Chondrocyte (in vitro differentiated cells): Measurements from ENCODE around the gene FBXL14. TPM values are rescaled to one million over a fixed set of nuclear protein-coding genes. Genes with fewer than 3 reads are reported as not detected.

Source experiments
- DNase-seq: peaks from one replicate; pipeline ENCODE4 v3.0.0; 2021; ENCODE audit warnings: mixed read lengths, low spot score
- H3K27ac Mint-ChIP-seq: one replicate; pipeline ENCODE4 v1.8.0; 2021; ENCODE audit warnings: mild to moderate bottlenecking, moderate library complexity, mixed read lengths; ENCODE audit not compliant: unreplicated experiment
- H3K27me3 Mint-ChIP-seq: 2 replicates; pipeline ENCODE4 v1.8.0; 2021; ENCODE audit warnings: low read depth, mixed read lengths
- H3K36me3 Mint-ChIP-seq: 2 replicates; pipeline ENCODE4 v1.8.0; 2021; ENCODE audit warnings: low read depth, mixed read lengths
- H3K4me1 Mint-ChIP-seq: 2 replicates; pipeline ENCODE4 v1.8.0; 2021; ENCODE audit warnings: low read depth, mild to moderate bottlenecking, mixed read lengths
- H3K4me3 Mint-ChIP-seq: one replicate; pipeline ENCODE4 v1.8.0; 2021; ENCODE audit warnings: mild to moderate bottlenecking, moderate library complexity, mixed read lengths; ENCODE audit not compliant: unreplicated experiment
- H3K9me3 Mint-ChIP-seq: 2 replicates; pipeline ENCODE4 v1.8.0; 2021; ENCODE audit warnings: low read depth, mixed read lengths
- CTCF ChIP-seq: fragments of 200-600 bp; sonication (generic); IDR thresholded peaks from 2 replicates; pipeline ENCODE4 v1.5.0; 2021; ENCODE audit warnings: antibody characterized with exemption, mild to moderate bottlenecking, moderate library complexity
- total RNA-seq: library from RNA; stranded (reverse); gene quantifications from 3 replicates; pipeline ENCODE4 v1.2.1, GENCODE V29; 2021

Gene FBXL14
- total RNA-seq, 1 donor from 2014 or later: 6.3 TPM

GRCh38 chr12:1531654-1532374 is 62.6 kb downstream of the FBXL14 start:
- no peaks in the 10 kb centered on the region for H3K36me3 Mint-ChIP-seq
- H3K9me3 Mint-ChIP-seq: no peaks in the 10 kb centered on the region
- H3K4me1 Mint-ChIP-seq: peaks cover 78% of the 10 kb centered on the region
- H3K4me3 Mint-ChIP-seq: peak overlapping the region; percentile 80
- TF ChIP-seq CTCF: no peak
- DNase-seq: no peak
- H3K27me3 Mint-ChIP-seq: no peaks in the 10 kb centered on the region
- H3K27ac Mint-ChIP-seq: peak overlapping the region; percentile 74

- H3K27ac Mint-ChIP-seq: peak overlapping the region; percentile 63
- peak overlapping the region; percentile 80 for H3K4me3 Mint-ChIP-seq
- no peaks in the 10 kb centered on the region for H3K9me3 Mint-ChIP-seq
- no peaks in the 10 kb centered on the region for H3K36me3 Mint-ChIP-seq
- peak; percentile 2 for TF ChIP-seq CTCF
- peaks cover 79% of the 10 kb centered on the region for H3K4me1 Mint-ChIP-seq
- DNase-seq: no peak
- H3K27me3 Mint-ChIP-seq: no peaks in the 10 kb centered on the region
Observed at GRCh38 chr12:1531153-1531653, 63.2 kb downstream of the FBXL14 start.

- H3K9me3 Mint-ChIP-seq: no peaks in the 10 kb centered on the region
- no peak for DNase-seq
- peaks cover 74% of the 10 kb centered on the region for H3K4me1 Mint-ChIP-seq
- H3K27me3 Mint-ChIP-seq: no peaks in the 10 kb centered on the region
- H3K4me3 Mint-ChIP-seq: no peak overlapping the region
- no peak for TF ChIP-seq CTCF
- no peaks in the 10 kb centered on the region for H3K36me3 Mint-ChIP-seq
- no peak overlapping the region for H3K27ac Mint-ChIP-seq
Observed at GRCh38 chr12:1530592-1531152, 63.7 kb downstream of the FBXL14 start.

DNA sequence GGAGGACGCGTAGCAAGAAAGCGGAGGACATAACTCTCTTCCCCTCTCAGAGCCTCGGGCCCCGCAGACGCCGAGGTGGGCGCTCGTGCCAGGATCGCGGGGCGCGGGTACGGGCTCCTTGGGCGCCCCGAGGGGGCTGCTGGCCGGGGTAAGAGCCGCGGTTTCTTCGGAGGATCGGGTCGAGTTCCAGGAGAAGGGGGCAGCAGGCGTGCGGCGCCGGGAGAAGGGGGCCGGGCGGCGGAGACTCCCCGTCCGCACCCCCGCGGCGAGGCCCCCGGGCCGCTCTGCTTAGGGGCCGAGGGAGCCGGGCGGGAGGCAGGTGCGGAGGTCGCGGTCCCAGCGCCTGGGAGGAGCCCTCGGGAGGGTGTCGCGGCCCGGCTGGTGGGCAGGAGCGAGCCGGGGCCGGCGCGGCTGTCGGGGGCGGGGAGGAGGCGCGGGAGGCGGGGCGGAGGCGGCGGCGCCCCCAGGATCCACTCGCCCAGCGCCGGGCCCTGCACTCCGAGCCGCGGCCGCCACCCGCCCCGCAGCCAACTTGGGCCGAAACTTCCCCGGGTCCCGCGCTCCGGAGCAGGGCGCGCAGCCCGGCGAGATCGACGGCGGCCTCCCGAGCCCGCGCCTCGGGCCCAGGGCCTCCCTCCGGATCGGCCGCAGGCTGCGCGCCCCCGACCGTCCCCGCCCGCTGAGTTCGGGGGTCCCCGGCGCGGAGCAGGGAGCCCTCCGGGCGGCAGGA is 64.4 kb downstream of the FBXL14 start:
- H3K27ac Mint-ChIP-seq: peak overlapping the region; percentile 92

More for the DNA sequence above, 64.4 kb downstream of the FBXL14 start:
- H3K4me3 Mint-ChIP-seq: peak overlapping the region; percentile 83
- no peak for DNase-seq
- no peaks in the 10 kb centered on the region for H3K27me3 Mint-ChIP-seq
- H3K36me3 Mint-ChIP-seq: no peaks in the 10 kb centered on the region
- TF ChIP-seq CTCF: no peak
- H3K9me3 Mint-ChIP-seq: no peaks in the 10 kb centered on the region
- peaks cover 68% of the 10 kb centered on the region for H3K4me1 Mint-ChIP-seq
